ENCODE measurements around the gene MAP2K5. TPM values are rescaled to one million over a fixed set of nuclear protein-coding genes. Genes with fewer than 3 reads are reported as not detected.

MAP2K5 gene
- total RNA-seq, 1 donor from 2014 or later, result 26.7 TPM

- intact Hi-C loops (cut with micrococcal nuclease), result loop anchor here (10.0 kb wide), 1 partner anchor 636 kb away; no protein-coding TSS in a partner anchor
- no peaks in the 10 kb centered on the region for H3K9me3 Mint-ChIP-seq
Measured at GRCh38 chr15:67570875-67571647, 28.6 kb downstream of the MAP2K5 start.

DNA sequence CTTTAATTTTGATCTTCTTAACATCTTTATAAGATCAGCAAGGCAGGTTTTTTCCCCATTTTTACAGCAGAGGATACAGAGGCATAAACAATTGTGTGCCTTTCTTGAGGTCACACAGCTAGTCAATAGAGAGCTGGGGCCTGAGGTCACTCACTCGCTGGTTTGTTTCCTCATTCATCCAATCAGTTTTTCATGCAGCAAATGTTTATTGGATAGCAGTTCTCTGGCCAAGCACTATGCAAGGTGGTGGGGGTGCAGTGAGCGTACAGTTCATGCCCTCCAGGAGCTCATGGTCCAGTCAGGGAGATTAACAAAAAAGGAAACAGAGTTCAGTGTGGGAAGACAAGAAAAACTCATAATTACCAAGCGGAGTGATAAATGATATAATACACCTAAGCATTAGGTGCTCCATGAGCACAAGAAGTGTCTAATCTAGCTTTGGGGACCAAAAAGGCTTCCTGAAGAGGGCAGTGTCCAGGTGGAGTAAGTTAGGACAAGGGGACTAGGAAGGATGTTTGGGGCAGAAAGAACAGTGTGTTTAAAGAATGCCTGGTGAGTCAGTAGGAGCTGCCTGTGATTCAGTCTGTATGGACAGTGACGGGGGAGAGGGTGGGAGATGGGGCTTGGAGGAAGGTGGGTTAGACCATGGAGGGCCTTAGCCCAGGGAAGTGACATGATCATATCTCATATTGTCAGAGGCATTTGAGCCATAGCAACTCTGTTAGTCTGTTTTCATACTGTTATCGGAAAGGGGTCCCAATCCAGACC is 29.3 kb downstream of the MAP2K5 start:
- ChIA-PET CTCF (no interaction called here), POLR2A (no interaction called here)

More at GRCh38 chr15:67570875-67571647, 28.6 kb downstream of the MAP2K5 start:
- Mint-ChIP-seq H3K4me3 (no peak overlapping the region), H3K36me3 (ENCODE audit: low read depth) (peaks cover 31% of the 10 kb centered on the region), H3K27me3 (no peaks in the 10 kb centered on the region), H3K4me1 (peaks cover 3% of the 10 kb centered on the region), H3K27ac (no peak overlapping the region)
- TF ChIP-seq, protein P1, sequence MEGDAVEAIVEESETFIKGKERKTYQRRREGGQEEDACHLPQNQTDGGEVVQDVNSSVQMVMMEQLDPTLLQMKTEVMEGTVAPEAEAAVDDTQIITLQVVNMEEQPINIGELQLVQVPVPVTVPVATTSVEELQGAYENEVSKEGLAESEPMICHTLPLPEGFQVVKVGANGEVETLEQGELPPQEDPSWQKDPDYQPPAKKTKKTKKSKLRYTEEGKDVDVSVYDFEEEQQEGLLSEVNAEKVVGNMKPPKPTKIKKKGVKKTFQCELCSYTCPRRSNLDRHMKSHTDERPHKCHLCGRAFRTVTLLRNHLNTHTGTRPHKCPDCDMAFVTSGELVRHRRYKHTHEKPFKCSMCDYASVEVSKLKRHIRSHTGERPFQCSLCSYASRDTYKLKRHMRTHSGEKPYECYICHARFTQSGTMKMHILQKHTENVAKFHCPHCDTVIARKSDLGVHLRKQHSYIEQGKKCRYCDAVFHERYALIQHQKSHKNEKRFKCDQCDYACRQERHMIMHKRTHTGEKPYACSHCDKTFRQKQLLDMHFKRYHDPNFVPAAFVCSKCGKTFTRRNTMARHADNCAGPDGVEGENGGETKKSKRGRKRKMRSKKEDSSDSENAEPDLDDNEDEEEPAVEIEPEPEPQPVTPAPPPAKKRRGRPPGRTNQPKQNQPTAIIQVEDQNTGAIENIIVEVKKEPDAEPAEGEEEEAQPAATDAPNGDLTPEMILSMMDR (IDR thresholded peaks at IDR 0.05), result no peak
- ChIA-PET POLR2A (no interaction called here), CTCF (no interaction called here)
- no peak for ATAC-seq (ENCODE audit: low read depth)
- DNase-seq, result no peak

GRCh38 chr15:67573194-67573593 is 30.7 kb downstream of the MAP2K5 start:
- ATAC-seq (ENCODE audit: low read depth), result no peak
- Mint-ChIP-seq H3K9me3 (no peaks in the 10 kb centered on the region), H3K27me3 (no peaks in the 10 kb centered on the region), H3K4me1 (peaks cover 3% of the 10 kb centered on the region), H3K36me3 (ENCODE audit: low read depth) (peaks cover 28% of the 10 kb centered on the region), H3K27ac (no peak overlapping the region), H3K4me3 (no peak overlapping the region)
- intact Hi-C loops (cut with micrococcal nuclease), result loop anchor here (10.0 kb wide), 1 partner anchor 638 kb away; no protein-coding TSS in a partner anchor
- CTCF ChIA-PET, result no interaction called here
- TF ChIP-seq, protein P1 (IDR thresholded peaks at IDR 0.05), result no peak
- no peak for DNase-seq
- POLR2A ChIA-PET, result no interaction called here

More for the DNA sequence above, 29.3 kb downstream of the MAP2K5 start:
- no peaks in the 10 kb centered on the region for H3K27me3 Mint-ChIP-seq
- H3K9me3 Mint-ChIP-seq, result no peaks in the 10 kb centered on the region
- no peak overlapping the region for H3K27ac Mint-ChIP-seq
- peaks cover 3% of the 10 kb centered on the region for H3K4me1 Mint-ChIP-seq
- no peak overlapping the region for H3K4me3 Mint-ChIP-seq
- H3K36me3 Mint-ChIP-seq (ENCODE audit: low read depth), result peaks cover 33% of the 10 kb centered on the region
- TF ChIP-seq, protein P1 (IDR thresholded peaks at IDR 0.05), result no peak
- intact Hi-C loops (cut with micrococcal nuclease), result loop anchor here (10.0 kb wide), 1 partner anchor 637 kb away; no protein-coding TSS in a partner anchor
- ATAC-seq (ENCODE audit: low read depth) (no peak), DNase-seq (no peak)

- TF ChIP-seq, protein P1 (IDR thresholded peaks at IDR 0.05), result no peak
- peaks cover 18% of the 10 kb centered on the region for H3K36me3 Mint-ChIP-seq (ENCODE audit: low read depth)
- H3K27me3 Mint-ChIP-seq, result no peaks in the 10 kb centered on the region
- CTCF ChIA-PET, result no interaction called here
- no peaks in the 10 kb centered on the region for H3K9me3 Mint-ChIP-seq
- no peak overlapping the region for H3K4me3 Mint-ChIP-seq
- H3K4me1 Mint-ChIP-seq, result peaks cover 3% of the 10 kb centered on the region
- intact Hi-C loops (cut with micrococcal nuclease), result loop anchor here (10.0 kb wide), 1 partner anchor 640 kb away; no protein-coding TSS in a partner anchor
- ATAC-seq (ENCODE audit: low read depth) (no peak), DNase-seq (no peak)
- no peak overlapping the region for H3K27ac Mint-ChIP-seq
- POLR2A ChIA-PET, result no interaction called here
Measured at GRCh38 chr15:67575039-67575502, 32.6 kb downstream of the MAP2K5 start.
